ENCODE data around the gene SH3RF1. TPM values are rescaled to one million over a fixed set of nuclear protein-coding genes. Genes with fewer than 3 reads are reported as not detected.

SH3RF1 gene
- total and polyA plus RNA-seq, 4 donors, result 1.8 to 7.9 (median 3.5) TPM

- TF ChIP-seq, protein P1, sequence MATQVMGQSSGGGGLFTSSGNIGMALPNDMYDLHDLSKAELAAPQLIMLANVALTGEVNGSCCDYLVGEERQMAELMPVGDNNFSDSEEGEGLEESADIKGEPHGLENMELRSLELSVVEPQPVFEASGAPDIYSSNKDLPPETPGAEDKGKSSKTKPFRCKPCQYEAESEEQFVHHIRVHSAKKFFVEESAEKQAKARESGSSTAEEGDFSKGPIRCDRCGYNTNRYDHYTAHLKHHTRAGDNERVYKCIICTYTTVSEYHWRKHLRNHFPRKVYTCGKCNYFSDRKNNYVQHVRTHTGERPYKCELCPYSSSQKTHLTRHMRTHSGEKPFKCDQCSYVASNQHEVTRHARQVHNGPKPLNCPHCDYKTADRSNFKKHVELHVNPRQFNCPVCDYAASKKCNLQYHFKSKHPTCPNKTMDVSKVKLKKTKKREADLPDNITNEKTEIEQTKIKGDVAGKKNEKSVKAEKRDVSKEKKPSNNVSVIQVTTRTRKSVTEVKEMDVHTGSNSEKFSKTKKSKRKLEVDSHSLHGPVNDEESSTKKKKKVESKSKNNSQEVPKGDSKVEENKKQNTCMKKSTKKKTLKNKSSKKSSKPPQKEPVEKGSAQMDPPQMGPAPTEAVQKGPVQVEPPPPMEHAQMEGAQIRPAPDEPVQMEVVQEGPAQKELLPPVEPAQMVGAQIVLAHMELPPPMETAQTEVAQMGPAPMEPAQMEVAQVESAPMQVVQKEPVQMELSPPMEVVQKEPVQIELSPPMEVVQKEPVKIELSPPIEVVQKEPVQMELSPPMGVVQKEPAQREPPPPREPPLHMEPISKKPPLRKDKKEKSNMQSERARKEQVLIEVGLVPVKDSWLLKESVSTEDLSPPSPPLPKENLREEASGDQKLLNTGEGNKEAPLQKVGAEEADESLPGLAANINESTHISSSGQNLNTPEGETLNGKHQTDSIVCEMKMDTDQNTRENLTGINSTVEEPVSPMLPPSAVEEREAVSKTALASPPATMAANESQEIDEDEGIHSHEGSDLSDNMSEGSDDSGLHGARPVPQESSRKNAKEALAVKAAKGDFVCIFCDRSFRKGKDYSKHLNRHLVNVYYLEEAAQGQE (IDR thresholded peaks at IDR 0.05), result peak; percentile 66
- TF ChIP-seq FOXA2 (IDR thresholded peaks at IDR 0.05) (peak; percentile 64), RAD21 (IDR thresholded peaks at IDR 0.05) (peak; percentile 60 to 76), NR2F2 (IDR thresholded peaks at IDR 0.05) (peak; percentile 55), TAF1 (conservative IDR thresholded peaks at IDR 0.05) (no peak), SP1 (IDR thresholded peaks at IDR 0.05) (peak; percentile 97), HNF4G (IDR thresholded peaks at IDR 0.05) (peak; percentile 97), JUND (IDR thresholded peaks at IDR 0.05) (peak in 1 of 2 donors; percentile 80)
- TF ChIP-seq, protein P2, sequence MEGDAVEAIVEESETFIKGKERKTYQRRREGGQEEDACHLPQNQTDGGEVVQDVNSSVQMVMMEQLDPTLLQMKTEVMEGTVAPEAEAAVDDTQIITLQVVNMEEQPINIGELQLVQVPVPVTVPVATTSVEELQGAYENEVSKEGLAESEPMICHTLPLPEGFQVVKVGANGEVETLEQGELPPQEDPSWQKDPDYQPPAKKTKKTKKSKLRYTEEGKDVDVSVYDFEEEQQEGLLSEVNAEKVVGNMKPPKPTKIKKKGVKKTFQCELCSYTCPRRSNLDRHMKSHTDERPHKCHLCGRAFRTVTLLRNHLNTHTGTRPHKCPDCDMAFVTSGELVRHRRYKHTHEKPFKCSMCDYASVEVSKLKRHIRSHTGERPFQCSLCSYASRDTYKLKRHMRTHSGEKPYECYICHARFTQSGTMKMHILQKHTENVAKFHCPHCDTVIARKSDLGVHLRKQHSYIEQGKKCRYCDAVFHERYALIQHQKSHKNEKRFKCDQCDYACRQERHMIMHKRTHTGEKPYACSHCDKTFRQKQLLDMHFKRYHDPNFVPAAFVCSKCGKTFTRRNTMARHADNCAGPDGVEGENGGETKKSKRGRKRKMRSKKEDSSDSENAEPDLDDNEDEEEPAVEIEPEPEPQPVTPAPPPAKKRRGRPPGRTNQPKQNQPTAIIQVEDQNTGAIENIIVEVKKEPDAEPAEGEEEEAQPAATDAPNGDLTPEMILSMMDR (IDR thresholded peaks at IDR 0.05; ENCODE audit: low read depth, low read length, missing input control), result no peak
- TF ChIP-seq, protein P3, sequence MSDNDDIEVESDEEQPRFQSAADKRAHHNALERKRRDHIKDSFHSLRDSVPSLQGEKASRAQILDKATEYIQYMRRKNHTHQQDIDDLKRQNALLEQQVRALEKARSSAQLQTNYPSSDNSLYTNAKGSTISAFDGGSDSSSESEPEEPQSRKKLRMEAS (IDR thresholded peaks at IDR 0.05), result peak; percentile 93
Observed at GRCh38 chr4:169314906-169315305, 44.1 kb upstream of the SH3RF1 start (continued).

GRCh38 chr4:169313732-169314131, 43.0 kb upstream of the SH3RF1 start:
- Histone ChIP-seq H3K9ac (ENCODE audit: low read depth in 1 of 2, low read length in 2 of 2) (no peak overlapping the region), H3K4me1 (ENCODE audit: control insufficient read depth in 4 of 4, insufficient read depth in 4 of 4, low read length in 3 of 4) (peaks cover 18 to 33% (median 27%) of the 10 kb centered on the region in 4 donors), H3K36me3 (ENCODE audit: control insufficient read depth in 4 of 4, insufficient read depth in 3 of 4, low read depth in 1 of 4, low read length in 3 of 4) (no peaks in the 10 kb centered on the region), H3K27me3 (ENCODE audit: control insufficient read depth in 4 of 4, insufficient read depth in 4 of 4, low read length in 3 of 4) (no peaks in the 10 kb centered on the region), H3K4me3 (ENCODE audit: low read depth in 1 of 3, low read length in 3 of 3) (no peak overlapping the region), H3K27ac (ENCODE audit: low read depth in 1 of 2, low read length in 2 of 2) (no peak overlapping the region), H3K9me3 (ENCODE audit: control insufficient read depth in 4 of 4, low read length in 3 of 4) (no peaks in the 10 kb centered on the region)
- TF ChIP-seq, protein P1 (IDR thresholded peaks at IDR 0.05), result no peak
- TF ChIP-seq FOXA1 (IDR thresholded peaks at IDR 0.05) (no peak), SP1 (IDR thresholded peaks at IDR 0.05) (no peak), NR2F2 (IDR thresholded peaks at IDR 0.05) (no peak), RAD21 (IDR thresholded peaks at IDR 0.05) (no peak), FOXA2 (IDR thresholded peaks at IDR 0.05) (no peak), TAF1 (conservative IDR thresholded peaks at IDR 0.05) (no peak), JUND (IDR thresholded peaks at IDR 0.05) (no peak), EGR1 (IDR thresholded peaks at IDR 0.05; ENCODE audit: low read depth in 2 of 2) (no peak), YY1 (IDR thresholded peaks at IDR 0.05) (no peak), HNF4A (conservative IDR thresholded peaks at IDR 0.05) (no peak), ATF3 (IDR thresholded peaks at IDR 0.05) (no peak), RXRA (IDR thresholded peaks at IDR 0.05) (no peak)
- TF ChIP-seq, protein P2 (IDR thresholded peaks at IDR 0.05; ENCODE audit: low read depth, low read length, missing input control), result no peak
- TF ChIP-seq, protein P3 (IDR thresholded peaks at IDR 0.05), result no peak
- 90% methylated on average over 2 of the region's 2 CpGs for WGBS
- no peak for DNase-seq (ENCODE audit: low spot score)

Data from liver (tissue), 9 donors.